ENCODE data around the gene MTF2.
"Not testable (repeated sequence)": the region's sequence is repeated elsewhere in the genome, so short reads cannot be mapped to it uniquely, and the experiment has no call there.

Gene MTF2

DNA sequence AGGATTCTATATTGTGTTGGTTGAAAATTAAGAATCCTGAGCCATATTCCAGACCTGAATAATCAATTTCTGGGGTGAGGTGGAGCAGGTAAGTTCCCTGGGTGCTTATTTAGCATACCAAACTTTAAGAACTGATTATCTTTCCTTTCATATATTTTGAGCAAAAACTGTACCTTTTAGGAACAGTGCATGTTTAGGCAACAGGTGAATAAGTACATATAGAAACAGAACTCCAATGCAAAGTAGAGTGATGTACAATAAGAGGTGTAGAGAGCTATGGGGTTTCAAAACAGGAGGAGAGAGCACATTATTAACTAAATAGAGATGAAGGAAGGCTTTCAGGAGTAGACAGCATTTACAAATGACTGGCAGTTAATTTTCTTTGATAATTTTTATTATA is 72.4 kb downstream of the MTF2 start:
- no peak for TF ChIP-seq CTCF (IDR thresholded peaks at IDR 0.05)
- H3K9me3 ChIP-seq: no peaks in the 10 kb centered on the region
- H3K36me3 ChIP-seq: peaks cover 23 to 48% (median 39%) of the 10 kb centered on the region in 3 donors
- no peak overlapping the region for H3K4me3 ChIP-seq
- H3K27ac ChIP-seq: no peak overlapping the region
- DNase-seq: no peak
- H3K4me1 ChIP-seq: peaks cover 0 to 10% (median 0%) of the 10 kb centered on the region in 4 donors
- no peaks in the 10 kb centered on the region for H3K27me3 ChIP-seq
- intact Hi-C loops (cut with DNase I; ENCODE audit: low total_unique reads): no loop called here

GRCh38 chr1:93152835-93153234 is 73.8 kb downstream of the MTF2 start:
- Histone ChIP-seq H3K36me3 (peaks cover 34 to 60% (median 50%) of the 10 kb centered on the region in 3 donors), H3K4me3 (no peak overlapping the region), H3K9me3 (no peaks in the 10 kb centered on the region), H3K27me3 (no peaks in the 10 kb centered on the region), H3K27ac (no peak overlapping the region), H3K4me1 (peaks cover 0 to 7% (median 0%) of the 10 kb centered on the region in 4 donors)
- intact Hi-C loops (cut with DNase I; ENCODE audit: low total_unique reads): no loop called here
- no peak for TF ChIP-seq CTCF (IDR thresholded peaks at IDR 0.05)
- no peak for DNase-seq

DNA sequence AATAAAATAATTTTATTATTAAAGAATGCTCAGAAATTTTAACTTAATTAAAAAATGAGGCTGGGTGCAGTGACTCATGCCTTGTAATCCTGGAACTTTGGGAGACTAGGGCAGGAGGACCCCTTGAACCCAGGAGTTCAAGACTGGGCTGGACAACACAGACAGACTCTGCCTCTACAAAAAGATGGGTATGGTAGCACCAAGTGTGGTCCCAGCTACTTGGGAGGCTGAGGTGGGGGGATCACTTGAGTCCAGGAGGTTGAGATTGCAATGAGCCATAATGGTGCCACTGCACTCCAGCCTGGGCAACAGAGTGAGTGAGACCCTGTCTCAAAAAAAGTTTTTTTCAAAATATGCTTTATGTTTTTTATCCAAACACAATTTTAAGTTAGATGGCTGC is 75.8 kb downstream of the MTF2 start:
- intact Hi-C loops (cut with DNase I; ENCODE audit: low total_unique reads): no loop called here

GRCh38 chr1:93155335-93155734 is 76.3 kb downstream of the MTF2 start:
- no peak for DNase-seq
- Histone ChIP-seq H3K27ac (no peak overlapping the region), H3K36me3 (peaks cover 52 to 74% (median 55%) of the 10 kb centered on the region in 3 donors), H3K4me1 (no peaks in the 10 kb centered on the region), H3K27me3 (no peaks in the 10 kb centered on the region), H3K4me3 (no peak overlapping the region), H3K9me3 (no peaks in the 10 kb centered on the region)
- intact Hi-C loops (cut with DNase I; ENCODE audit: low total_unique reads): no loop called here
- no peak for TF ChIP-seq CTCF (IDR thresholded peaks at IDR 0.05)

More for the DNA sequence above, 75.8 kb downstream of the MTF2 start:
- Histone ChIP-seq H3K27ac (no peak overlapping the region), H3K27me3 (no peaks in the 10 kb centered on the region), H3K9me3 (no peaks in the 10 kb centered on the region), H3K4me1 (no peaks in the 10 kb centered on the region), H3K4me3 (no peak overlapping the region), H3K36me3 (peaks cover 51 to 73% (median 55%) of the 10 kb centered on the region in 3 donors)
- no peak for TF ChIP-seq CTCF (IDR thresholded peaks at IDR 0.05)
- DNase-seq: no peak

GRCh38 chr1:93159337-93159736 is 80.3 kb downstream of the MTF2 start:
- DNase-seq: no peak
- intact Hi-C loops (cut with DNase I; ENCODE audit: low total_unique reads): no loop called here
- peaks cover 0 to 7% (median 0%) of the 10 kb centered on the region in 4 donors for H3K4me1 ChIP-seq
- H3K36me3 ChIP-seq: peaks cover 42 to 50% (median 49%) of the 10 kb centered on the region in 3 donors
- no peaks in the 10 kb centered on the region for H3K27me3 ChIP-seq
- H3K27ac ChIP-seq: no peak overlapping the region
- no peaks in the 10 kb centered on the region for H3K9me3 ChIP-seq
- no peak overlapping the region for H3K4me3 ChIP-seq
- TF ChIP-seq CTCF (IDR thresholded peaks at IDR 0.05): no peak

DNA sequence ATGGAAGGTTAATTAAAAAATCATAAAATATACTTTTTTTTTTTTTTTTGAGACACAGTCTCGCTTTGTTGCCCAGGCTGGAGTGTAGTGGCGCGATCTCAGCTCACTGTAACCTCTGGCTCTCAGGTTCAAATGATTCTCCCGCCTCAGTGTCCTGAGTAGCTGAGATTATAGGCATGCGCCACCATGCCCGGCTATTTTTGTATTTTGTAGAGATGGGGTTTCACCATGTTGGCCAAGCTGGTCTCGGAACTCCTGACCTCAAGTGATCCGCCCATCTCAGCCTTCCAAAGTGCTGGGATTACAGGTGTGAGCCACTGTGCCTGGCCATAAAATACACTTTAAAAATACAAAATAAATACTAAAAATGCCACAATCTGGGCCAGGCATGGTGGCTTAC is 84.2 kb downstream of the MTF2 start:
- intact Hi-C loops (cut with DNase I; ENCODE audit: low total_unique reads): not testable (repeated sequence)
- peaks cover 0 to 12% (median 0%) of the 10 kb centered on the region in 3 donors for H3K9me3 ChIP-seq
- H3K36me3 ChIP-seq: peaks cover 10 to 16% (median 14%) of the 10 kb centered on the region in 3 donors

More for the DNA sequence above, 84.2 kb downstream of the MTF2 start:
- not testable (repeated sequence) for H3K4me3 ChIP-seq, DNase-seq, H3K27me3 ChIP-seq, H3K27ac ChIP-seq
- H3K4me1 ChIP-seq: peaks cover 0 to 16% (median 0%) of the 10 kb centered on the region in 4 donors

All from tibial artery (tissue), 4 donors.